Measurements from ENCODE around the gene GPR62.
"Not testable (repeated sequence)": the region's sequence is repeated elsewhere in the genome, so short reads cannot be mapped to it uniquely, and the experiment has no call there.

GPR62 gene, protein sequence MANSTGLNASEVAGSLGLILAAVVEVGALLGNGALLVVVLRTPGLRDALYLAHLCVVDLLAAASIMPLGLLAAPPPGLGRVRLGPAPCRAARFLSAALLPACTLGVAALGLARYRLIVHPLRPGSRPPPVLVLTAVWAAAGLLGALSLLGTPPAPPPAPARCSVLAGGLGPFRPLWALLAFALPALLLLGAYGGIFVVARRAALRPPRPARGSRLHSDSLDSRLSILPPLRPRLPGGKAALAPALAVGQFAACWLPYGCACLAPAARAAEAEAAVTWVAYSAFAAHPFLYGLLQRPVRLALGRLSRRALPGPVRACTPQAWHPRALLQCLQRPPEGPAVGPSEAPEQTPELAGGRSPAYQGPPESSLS

GRCh38 chr3:51955175-51955892 lies at the start of gene GPR62:
GPR62 (plus strand) TSS chr3:51955381; CDS start chr3:51955653, 272 bp downstream.
- no peak for DNase-seq

GRCh38 chr3:51908026-51908425 lies 47.2 kb upstream of the GPR62 start:
- no peak for DNase-seq

GRCh38 chr3:51916418-51916817 lies 38.8 kb upstream of the GPR62 start:
- no peak for DNase-seq

DNA sequence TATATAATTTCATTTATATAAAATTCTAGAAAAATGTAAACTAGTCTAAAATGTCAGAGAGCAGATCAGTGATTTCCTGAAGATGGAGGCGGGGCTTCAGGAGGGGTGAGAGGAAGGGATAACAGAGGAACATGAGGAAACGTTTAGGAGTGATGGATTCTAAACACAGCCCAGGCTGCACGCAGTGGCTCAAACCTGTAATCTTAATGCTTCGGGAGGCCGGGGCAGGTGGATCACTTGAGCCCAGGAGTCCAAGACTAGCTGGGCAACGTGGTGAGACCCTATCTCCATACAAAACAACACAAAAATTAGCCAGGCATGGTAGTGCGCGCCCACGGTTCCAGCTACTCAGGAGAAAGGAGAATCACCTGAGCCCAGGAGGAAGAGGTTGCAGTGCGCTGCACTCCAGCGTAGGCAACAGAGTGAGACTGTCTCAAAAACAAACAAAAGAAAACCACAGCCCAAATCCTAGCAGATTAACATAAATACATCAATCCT lies 34.1 kb upstream of the GPR62 start:
- no peak for DNase-seq

DNA sequence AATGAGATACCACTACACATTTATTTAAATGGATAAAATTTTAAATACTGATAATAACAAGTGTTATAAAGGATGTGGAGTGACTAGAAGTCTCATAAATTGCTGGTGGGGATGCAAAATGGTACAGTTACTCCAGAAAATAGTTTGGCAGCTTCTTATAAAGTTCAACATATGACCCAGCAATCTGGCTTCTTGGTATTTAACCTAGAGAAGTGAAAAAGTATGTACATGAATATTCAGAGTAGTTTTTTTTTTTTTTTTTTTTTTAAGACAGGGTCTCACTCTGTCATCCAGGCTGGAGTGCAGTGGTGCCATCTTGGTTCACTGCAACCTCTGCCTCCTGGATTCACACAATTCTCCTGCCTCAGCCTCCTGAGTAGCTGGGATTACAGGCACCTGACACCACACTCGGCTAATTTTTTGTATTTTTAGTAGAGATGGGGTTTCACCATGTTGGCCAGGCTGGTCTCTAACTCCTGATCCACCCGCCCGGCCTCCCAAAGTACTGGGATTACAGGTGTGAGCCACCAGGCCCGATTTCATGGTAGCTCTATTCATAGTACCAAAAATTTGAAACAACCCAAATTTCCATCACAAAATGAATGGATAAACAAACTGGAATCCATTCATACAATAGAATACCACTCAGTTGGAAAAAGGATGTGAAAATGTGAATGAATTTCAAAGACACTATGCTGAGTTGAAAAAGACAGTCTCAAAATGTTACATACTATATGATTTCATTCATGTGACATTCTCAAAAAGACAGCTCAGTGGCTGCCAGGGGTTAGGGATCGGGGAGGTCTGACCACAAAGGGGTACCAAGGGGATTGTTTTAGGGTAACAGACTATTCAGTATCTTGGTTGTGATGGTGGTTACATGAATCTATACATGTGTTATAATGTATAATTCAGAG lies 27.9 kb upstream of the GPR62 start:
- no peak for DNase-seq

- DNase-seq = no peak
Measured at GRCh38 chr3:51928438-51928837, 26.7 kb upstream of the GPR62 start.

DNA sequence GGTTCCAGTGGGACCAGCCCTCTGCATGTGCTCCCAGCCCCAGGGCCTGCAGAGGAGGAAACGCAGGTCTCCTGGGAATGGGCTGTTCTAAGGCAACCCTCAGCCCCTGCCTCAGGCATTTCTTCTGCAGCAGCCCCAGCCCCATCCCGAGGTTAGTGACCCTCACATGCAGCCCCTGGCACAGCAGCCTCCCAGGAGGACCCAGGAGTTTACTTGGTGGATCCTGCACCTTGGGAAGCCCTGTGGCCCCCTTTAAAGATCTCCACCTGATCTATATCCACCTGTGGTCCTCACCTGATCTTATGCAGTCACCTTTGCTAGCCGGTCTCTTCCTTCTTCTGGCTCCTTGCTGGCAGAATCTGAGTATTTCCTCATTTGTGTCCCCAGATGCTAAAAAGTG lies 26.2 kb upstream of the GPR62 start:
- DNase-seq = not testable (repeated sequence)

GRCh38 chr3:51929420-51930003 lies 25.7 kb upstream of the GPR62 start:
- no peak for DNase-seq

DNA sequence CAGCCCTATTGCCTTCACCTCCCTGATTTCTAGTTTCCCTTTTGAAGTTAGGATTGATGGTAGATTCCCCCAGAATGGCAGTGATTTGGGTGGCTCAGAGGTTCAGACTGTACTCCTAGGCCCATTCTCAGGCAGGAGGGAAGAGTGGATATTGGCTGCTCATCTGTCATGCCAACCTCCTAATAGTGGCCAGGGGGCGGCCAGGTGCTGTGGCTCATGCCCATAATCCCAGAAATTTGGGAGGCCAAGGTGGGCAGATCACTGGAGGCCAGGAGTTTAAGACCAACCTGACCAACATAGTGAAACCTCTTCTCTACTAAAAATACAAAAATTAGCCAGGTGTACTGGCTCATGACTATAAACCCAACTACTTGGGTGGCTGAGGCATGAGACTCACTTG lies 24.7 kb upstream of the GPR62 start:
- no peak for DNase-seq

GRCh38 chr3:51931756-51932155 lies 23.4 kb upstream of the GPR62 start:
- DNase-seq = no peak

- no peak for DNase-seq
Measured at GRCh38 chr3:51932471-51933370, 22.5 kb upstream of the GPR62 start.

GRCh38 chr3:51933471-51934138 lies 21.6 kb upstream of the GPR62 start:
- no peak for DNase-seq

- DNase-seq = no peak
Measured at GRCh38 chr3:51934139-51934850, 20.9 kb upstream of the GPR62 start.

GRCh38 chr3:51934991-51935885 lies 19.9 kb upstream of the GPR62 start:
- no peak for DNase-seq

DNA sequence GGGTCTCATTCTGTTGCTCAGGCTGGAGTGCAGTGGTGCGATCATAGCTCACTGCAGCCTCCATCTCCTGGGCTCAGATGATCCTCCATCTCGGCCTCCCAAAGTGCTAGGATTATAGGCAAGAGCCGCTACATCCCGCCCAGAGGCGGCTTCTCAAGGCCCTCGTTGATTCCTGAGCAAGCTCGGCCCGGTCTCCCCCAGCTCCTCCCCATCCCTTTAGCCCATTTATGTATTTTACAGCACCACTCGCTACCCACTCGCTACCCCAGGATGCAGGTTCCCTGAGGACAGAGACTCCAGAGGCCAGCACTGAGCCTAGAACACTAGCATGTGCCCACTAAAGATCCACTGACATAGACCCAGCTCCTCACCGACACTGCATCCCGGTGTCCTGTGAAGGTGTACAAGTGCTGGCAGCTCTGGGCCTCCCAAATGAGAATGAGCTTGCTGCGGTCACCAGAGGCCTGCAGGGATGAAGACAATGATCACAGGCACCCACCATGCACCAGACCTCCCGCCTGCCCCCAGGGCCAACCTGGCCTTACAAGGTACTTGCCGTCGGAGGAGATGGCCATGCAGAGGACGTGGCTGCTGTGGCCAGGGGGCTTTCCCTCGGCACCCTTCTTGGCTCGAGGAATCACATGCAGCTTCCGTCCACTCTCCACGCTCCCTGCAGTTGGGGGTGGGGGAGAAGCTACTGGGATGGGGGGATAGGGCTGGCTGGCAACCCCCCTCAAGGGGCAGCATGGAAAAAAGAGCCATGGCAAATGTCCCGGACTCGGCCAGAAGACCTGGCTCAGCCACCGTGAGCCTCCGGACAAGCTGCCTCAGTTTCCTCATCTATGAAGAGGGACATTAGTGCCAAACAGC lies 19.1 kb upstream of the GPR62 start:
- no peak for DNase-seq

DNA sequence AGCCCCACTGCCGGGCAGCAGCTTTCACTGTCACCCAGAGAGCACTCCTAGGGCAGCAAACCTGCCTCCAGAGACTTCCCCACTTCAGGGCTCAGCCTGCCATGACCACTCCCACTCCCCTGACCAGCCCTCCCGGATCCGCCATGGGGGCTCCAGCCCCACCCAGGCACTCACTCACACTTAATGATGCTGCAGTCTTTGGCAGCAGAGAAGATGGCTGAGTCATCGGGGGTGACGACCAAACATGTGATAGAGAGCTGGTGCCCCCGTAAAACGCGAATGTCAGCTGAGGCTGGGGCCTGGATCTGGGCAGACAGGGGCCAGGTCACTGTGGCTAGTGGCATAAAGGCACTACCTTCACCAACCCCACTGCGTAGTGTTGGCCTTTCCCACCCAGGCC lies 18.2 kb upstream of the GPR62 start:
- DNase-seq = no peak

- no peak for DNase-seq
Measured at GRCh38 chr3:51937611-51938450, 17.4 kb upstream of the GPR62 start.

Measured in NCI-H510A (cell line).